CD4-positive, alpha-beta T cell (primary cell): ENCODE data around the gene GJD2. TPM values are rescaled to one million over a fixed set of nuclear protein-coding genes. Genes with fewer than 3 reads are reported as not detected.

Source experiments
- ATAC-seq: fragments of 200-7000 bp; cut with Tn5 transposase; one replicate; pipeline ENCODE4 v1.10.0; 2022; ENCODE audit warnings: mild to moderate bottlenecking; ENCODE audit not compliant: poor library complexity
- CTCF ChIA-PET: fragments of 350-600 bp; sonication (Branson Sonifier 250); formaldehyde crosslinking; loops from one replicate; lab custom pipeline; 2021; ENCODE audit warnings: antibody characterized with exemption, inconsistent platforms; lab: Charles Lee
- POLR2A ChIA-PET: fragments of 350-600 bp; sonication (Branson Sonifier 250); formaldehyde crosslinking; loops from one replicate; lab custom pipeline; 2021; ENCODE audit warnings: antibody characterized with exemption, inconsistent platforms; lab: Charles Lee
- DNase-seq, 14 experiments: peaks; one replicate each; pipeline ENCODE4 v3.0.0-alpha.2; 2013 to 2020; ENCODE audit warnings: mixed read lengths in 2 of 14
- H3K27ac ChIP-seq, 2 donors: one replicate each; pipeline versions ENCODE4 v1.5.1 to v1.7.0; 2013; ENCODE audit warnings: low read length in 2 of 2, low read depth in 1 of 2, mild to moderate bottlenecking in 1 of 2
- H3K27me3 ChIP-seq, 2 experiments: 1 replicate in 1 of 2; 2 replicates in 1 of 2; pipeline versions ENCODE4 v1.6.1 to v1.7.0; 2013; ENCODE audit warnings: low read length in 2 of 2, control low read depth in 1 of 2, mild to moderate bottlenecking in 1 of 2, moderate library complexity in 1 of 2; ENCODE audit not compliant: insufficient read depth in 2 of 2, control insufficient read depth in 1 of 2
- H3K36me3 ChIP-seq: one replicate; pipeline ENCODE4 v1.6.1; 2013; ENCODE audit warnings: low read length, control low read depth; ENCODE audit not compliant: insufficient read depth
- H3K4me1 ChIP-seq: one replicate; pipeline ENCODE4 v1.6.1; 2013; ENCODE audit warnings: low read length, control low read depth; ENCODE audit not compliant: insufficient read depth
- H3K4me3 ChIP-seq: one replicate; pipeline ENCODE4 v1.5.1; 2013; ENCODE audit warnings: mild to moderate bottlenecking, low read length, moderate library complexity
- H3K9me3 ChIP-seq, 2 experiments: 1 replicate in 1 of 2; 2 replicates in 1 of 2; pipeline versions ENCODE4 v1.6.1 to v1.7.0; 2013; ENCODE audit warnings: low read length in 2 of 2, mild to moderate bottlenecking in 2 of 2, control low read depth in 1 of 2, moderate library complexity in 1 of 2; ENCODE audit not compliant: control insufficient read depth in 1 of 2, insufficient read depth in 1 of 2
- H3K27ac Mint-ChIP-seq: one replicate; pipeline ENCODE4 v1.8.0; 2020; ENCODE audit warnings: mixed read lengths
- H3K27me3 Mint-ChIP-seq: one replicate; pipeline ENCODE4 v1.8.0; 2021; ENCODE audit warnings: mixed read lengths
- H3K36me3 Mint-ChIP-seq: one replicate; pipeline ENCODE4 v1.8.0; 2021; ENCODE audit warnings: low read depth, mixed read lengths
- H3K4me1 Mint-ChIP-seq: one replicate; pipeline ENCODE4 v1.8.0; 2021; ENCODE audit warnings: low read depth, mixed read lengths
- H3K4me3 Mint-ChIP-seq: one replicate; pipeline ENCODE4 v1.8.0; 2020; ENCODE audit warnings: mild to moderate bottlenecking, mixed read lengths
- H3K9me3 Mint-ChIP-seq: one replicate; pipeline ENCODE4 v1.8.0; 2020; ENCODE audit warnings: mixed read lengths
- CTCF ChIP-seq: fragments of 200-600 bp; IDR thresholded peaks from one replicate; pipeline ENCODE4 v1.8.0; 2022; ENCODE audit warnings: antibody characterized with exemption, mild to moderate bottlenecking
- intact Hi-C, 2 experiments: fragments of 100-400 bp; cut with DNase I in 1 of 2; cut with micrococcal nuclease in 1 of 2; formaldehyde crosslinking; loops; one replicate each; pipeline versions ENCODE4 v1.15.1 to v1.9.0; 2023 to 2025; cut with DNase I, micrococcal nuclease
- total RNA-seq, 174 experiments: library from RNA in 2 of 174; stranded (reverse) in 2 of 174; gene quantifications; one replicate each; pipeline ENCODE4 v1.2.3 and lab custom pipeline; 2021 to 2026

Gene GJD2
- total RNA-seq, 2 experiments from 2014 or later = not detected

GRCh38 chr15:34765741-34766140 is 10.9 kb upstream of the GJD2 start:
- H3K27ac Mint-ChIP-seq = no peak overlapping the region
- Histone ChIP-seq H3K27me3 (no peaks in the 10 kb centered on the region), H3K27ac (no peak overlapping the region), H3K4me1 (no peaks in the 10 kb centered on the region), H3K36me3 (no peaks in the 10 kb centered on the region), H3K9me3 (no peaks in the 10 kb centered on the region), H3K4me3 (no peak overlapping the region)
- H3K9me3 Mint-ChIP-seq = no peaks in the 10 kb centered on the region
- ATAC-seq = no peak
- TF ChIP-seq CTCF = no peak
- no peaks in the 10 kb centered on the region for H3K4me1 Mint-ChIP-seq
- no peaks in the 10 kb centered on the region for H3K36me3 Mint-ChIP-seq
- DNase-seq = no peak
- intact Hi-C loops = no loop called here
- H3K4me3 Mint-ChIP-seq = no peak overlapping the region
- ChIA-PET POLR2A (no interaction called here), CTCF (no interaction called here)
- H3K27me3 Mint-ChIP-seq = peaks cover 23% of the 10 kb centered on the region

GRCh38 chr15:34760909-34761308 is 6.1 kb upstream of the GJD2 start:
- Histone ChIP-seq H3K9me3 (no peaks in the 10 kb centered on the region), H3K4me3 (no peak overlapping the region), H3K27ac (no peak overlapping the region), H3K36me3 (no peaks in the 10 kb centered on the region), H3K27me3 (peaks cover 8 to 23% of the 10 kb centered on the region in 2 experiments), H3K4me1 (no peaks in the 10 kb centered on the region)
- CTCF ChIA-PET = no interaction called here
- DNase-seq (no peak), ATAC-seq (no peak)
- peaks cover 67% of the 10 kb centered on the region for H3K27me3 Mint-ChIP-seq
- no peaks in the 10 kb centered on the region for H3K4me1 Mint-ChIP-seq
- H3K27ac Mint-ChIP-seq = no peak overlapping the region
- no peak for TF ChIP-seq CTCF
- POLR2A ChIA-PET = no interaction called here
- intact Hi-C loops = no loop called here
- H3K9me3 Mint-ChIP-seq = no peaks in the 10 kb centered on the region
- no peak overlapping the region for H3K4me3 Mint-ChIP-seq
- H3K36me3 Mint-ChIP-seq = no peaks in the 10 kb centered on the region

- H3K4me3 ChIP-seq = no peak overlapping the region
- intact Hi-C loops = no loop called here
- ChIA-PET POLR2A (no interaction called here), CTCF (interaction anchor here (1.2 kb wide), 1 partner anchor 31 kb away, joined by 3 read pairs; no protein-coding TSS in a partner anchor)
- Mint-ChIP-seq H3K27ac (no peak overlapping the region), H3K27me3 (peaks cover 76% of the 10 kb centered on the region), H3K36me3 (no peaks in the 10 kb centered on the region), H3K4me3 (no peak overlapping the region), H3K4me1 (no peaks in the 10 kb centered on the region), H3K9me3 (no peaks in the 10 kb centered on the region)
- H3K9me3 ChIP-seq = no peaks in the 10 kb centered on the region
- ATAC-seq (no peak), DNase-seq (no peak)
- H3K36me3 ChIP-seq = no peaks in the 10 kb centered on the region
- no peak for TF ChIP-seq CTCF
- no peak overlapping the region for H3K27ac ChIP-seq
- peaks cover 17 to 32% of the 10 kb centered on the region in 2 experiments for H3K27me3 ChIP-seq
- H3K4me1 ChIP-seq = no peaks in the 10 kb centered on the region
These were observed 5.2 kb upstream of the GJD2 start for GRCh38 chr15:34759992-34760391.
